ENCODE results near the gene PEAK3. TPM values are rescaled to one million over a fixed set of nuclear protein-coding genes. Genes with fewer than 3 reads are reported as not detected.

The PEAK3 gene
- total and polyA plus RNA-seq, 9 donors, result 0.10 to 0.62 (median 0.26) TPM; not detected in 3

- Histone ChIP-seq H3K27ac (no peak overlapping the region), H3K4me3 (no peak overlapping the region), H3K4me1 (ENCODE audit: insufficient read depth) (no peaks in the 10 kb centered on the region), H3K36me3 (no peaks in the 10 kb centered on the region), H3K27me3 (no peaks in the 10 kb centered on the region), H3K9me3 (no peaks in the 10 kb centered on the region)
- TF ChIP-seq POLR2A (IDR thresholded peaks at IDR 0.05) (no peak), EP300 (IDR thresholded peaks at IDR 0.05) (no peak)
- TF ChIP-seq, protein P1, sequence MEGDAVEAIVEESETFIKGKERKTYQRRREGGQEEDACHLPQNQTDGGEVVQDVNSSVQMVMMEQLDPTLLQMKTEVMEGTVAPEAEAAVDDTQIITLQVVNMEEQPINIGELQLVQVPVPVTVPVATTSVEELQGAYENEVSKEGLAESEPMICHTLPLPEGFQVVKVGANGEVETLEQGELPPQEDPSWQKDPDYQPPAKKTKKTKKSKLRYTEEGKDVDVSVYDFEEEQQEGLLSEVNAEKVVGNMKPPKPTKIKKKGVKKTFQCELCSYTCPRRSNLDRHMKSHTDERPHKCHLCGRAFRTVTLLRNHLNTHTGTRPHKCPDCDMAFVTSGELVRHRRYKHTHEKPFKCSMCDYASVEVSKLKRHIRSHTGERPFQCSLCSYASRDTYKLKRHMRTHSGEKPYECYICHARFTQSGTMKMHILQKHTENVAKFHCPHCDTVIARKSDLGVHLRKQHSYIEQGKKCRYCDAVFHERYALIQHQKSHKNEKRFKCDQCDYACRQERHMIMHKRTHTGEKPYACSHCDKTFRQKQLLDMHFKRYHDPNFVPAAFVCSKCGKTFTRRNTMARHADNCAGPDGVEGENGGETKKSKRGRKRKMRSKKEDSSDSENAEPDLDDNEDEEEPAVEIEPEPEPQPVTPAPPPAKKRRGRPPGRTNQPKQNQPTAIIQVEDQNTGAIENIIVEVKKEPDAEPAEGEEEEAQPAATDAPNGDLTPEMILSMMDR (IDR thresholded peaks at IDR 0.05), result no peak
- WGBS, 3 donors, result 80 to 85% (median 83%) methylated on average over 12 of the region's 12 CpGs
- no peak for DNase-seq
- intact Hi-C loops (cut with DNase I), result no loop called here
Measured at GRCh38 chr19:2320939-2321338, 39.0 kb upstream of the PEAK3 start.

DNA sequence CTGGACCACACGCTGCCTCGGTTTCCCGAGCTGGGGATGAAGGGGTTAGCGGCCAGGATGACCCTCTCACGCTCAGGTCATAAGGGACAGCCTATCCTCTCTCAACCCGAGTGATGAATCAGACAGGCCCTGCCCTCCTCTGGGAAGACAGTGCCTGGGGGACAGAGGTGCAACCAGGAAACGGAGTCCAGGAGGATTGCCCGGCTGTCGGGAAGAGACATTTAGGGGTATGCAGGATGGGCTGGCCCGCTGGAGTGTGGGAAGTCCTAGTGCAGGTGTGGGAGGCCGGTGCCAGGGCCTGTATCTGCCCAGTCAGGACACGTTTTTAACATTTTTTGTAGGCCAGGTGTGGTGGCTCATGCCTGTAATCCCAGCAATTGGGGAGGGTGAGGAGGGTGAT, 38.1 kb upstream of the PEAK3 start:
- intact Hi-C loops (cut with DNase I), result no loop called here
- Histone ChIP-seq H3K27ac (no peak overlapping the region), H3K4me1 (ENCODE audit: insufficient read depth) (no peaks in the 10 kb centered on the region), H3K36me3 (no peaks in the 10 kb centered on the region), H3K9me3 (peaks cover 0 to under 1% of the 10 kb centered on the region in 2 donors), H3K4me3 (no peak overlapping the region), H3K27me3 (no peaks in the 10 kb centered on the region)
- DNase-seq, result no peak
- 68 to 76% (median 72%) methylated on average over 12 of the region's 12 CpGs for WGBS, 3 donors
- no peak for TF ChIP-seq EP300 (IDR thresholded peaks at IDR 0.05)
- TF ChIP-seq, protein P1 (IDR thresholded peaks at IDR 0.05), result no peak
- no peak for TF ChIP-seq POLR2A (IDR thresholded peaks at IDR 0.05)

DNA sequence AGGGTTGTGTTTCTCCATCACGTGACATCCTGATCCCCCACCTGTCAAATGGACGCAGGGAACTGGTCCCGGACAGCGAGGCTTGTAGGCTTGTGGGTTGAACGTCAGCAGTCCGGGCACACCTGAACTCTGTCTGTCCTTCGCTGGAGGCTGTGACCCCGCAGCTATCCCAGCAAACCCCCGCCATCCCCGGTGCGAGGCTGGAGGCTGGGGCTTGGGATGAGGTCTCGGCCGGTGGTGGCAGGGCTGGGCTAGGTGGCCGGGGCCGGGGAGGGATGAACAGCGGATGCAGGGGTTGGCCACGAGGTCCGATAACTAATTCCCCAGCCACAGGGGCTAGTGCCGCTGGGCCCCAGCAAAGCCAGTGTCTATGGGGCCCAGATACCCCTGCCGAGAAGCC, 37.6 kb upstream of the PEAK3 start:
- Histone ChIP-seq H3K9me3 (peaks cover 0 to 5% of the 10 kb centered on the region in 2 donors), H3K4me3 (no peak overlapping the region), H3K27me3 (no peaks in the 10 kb centered on the region), H3K36me3 (no peaks in the 10 kb centered on the region), H3K27ac (no peak overlapping the region), H3K4me1 (ENCODE audit: insufficient read depth) (no peaks in the 10 kb centered on the region)
- 87 to 93% (median 91%) methylated on average over 17 to 20 of the region's 20 CpGs for WGBS, 3 donors
- intact Hi-C loops (cut with DNase I), result no loop called here
- TF ChIP-seq, protein P1 (IDR thresholded peaks at IDR 0.05), result no peak
- no peak for TF ChIP-seq POLR2A (IDR thresholded peaks at IDR 0.05)
- TF ChIP-seq EP300 (IDR thresholded peaks at IDR 0.05), result no peak
- DNase-seq, result no peak

- intact Hi-C loops (cut with DNase I), result no loop called here
- Histone ChIP-seq H3K4me3 (no peak overlapping the region), H3K27ac (no peak overlapping the region), H3K36me3 (no peaks in the 10 kb centered on the region), H3K27me3 (no peaks in the 10 kb centered on the region), H3K4me1 (ENCODE audit: insufficient read depth) (no peaks in the 10 kb centered on the region), H3K9me3 (peaks cover 0 to 5% of the 10 kb centered on the region in 2 donors)
- 89 to 91% (median 90%) methylated on average over 6 of the region's 6 CpGs for WGBS, 3 donors
- DNase-seq, result no peak
- TF ChIP-seq, protein P1 (IDR thresholded peaks at IDR 0.05), result no peak
- no peak for TF ChIP-seq POLR2A (IDR thresholded peaks at IDR 0.05)
- TF ChIP-seq EP300 (IDR thresholded peaks at IDR 0.05), result no peak
Measured at GRCh38 chr19:2318923-2319322, 36.9 kb upstream of the PEAK3 start.
